ENCODE measurements around the gene PIK3AP1. TPM values are rescaled to one million over a fixed set of nuclear protein-coding genes. Genes with fewer than 3 reads are reported as not detected.

The PIK3AP1 gene
- total and polyA plus RNA-seq, 2 of the 13 experiments (the other 11 are each of a cell fraction or from before 2014, with no cell fraction given): 3.6 to 13.8 TPM

- Histone ChIP-seq H3K36me3 (replicated peaks in 1 of 2; ENCODE audit: control insufficient read depth in 1 of 2, insufficient read depth in 2 of 2, low read length in 2 of 2) (no peaks in the 10 kb centered on the region; a peak in 1 of 5 replicates), H4K20me1 (ENCODE audit: insufficient read depth, low read length) (no peaks in the 10 kb centered on the region), H3K4me3 (replicated peaks in 1 of 3; ENCODE audit: insufficient read depth in 1 of 3, low read depth in 2 of 3, low read length in 3 of 3) (no peak overlapping the region), H2AFZ (ENCODE audit: low read length) (no peak overlapping the region), H3K9ac (ENCODE audit: insufficient read depth, low read depth, low read length) (no peak overlapping the region), H3K4me2 (ENCODE audit: low read depth, low read length) (no peak overlapping the region), H3K4me1 (ENCODE audit: insufficient read depth, low read length) (peaks cover 39% of the 10 kb centered on the region), H3K79me2 (ENCODE audit: insufficient read depth, low read length) (no peaks in the 10 kb centered on the region), H3K27ac (ENCODE audit: extremely low read length, insufficient read depth, low read length) (no peak overlapping the region), H3K27me3 (ENCODE audit: control insufficient read depth in 1 of 2, insufficient read depth in 2 of 2, low read length in 2 of 2) (no peaks in the 10 kb centered on the region), H3K9me3 (ENCODE audit: low read length) (no peaks in the 10 kb centered on the region)
- ATAC-seq (no peak), DNase-seq (ENCODE audit: low spot score) (no peak), FAIRE-seq (no peak)
- intact Hi-C loops (cut with micrococcal nuclease; ENCODE audit: unreplicated experiment): no loop called here
- ChIA-PET CTCF (ENCODE audit: low intra/inter-chr PET ratio, low total read pairs) (no interaction called here), POLR2A (no interaction called here)
- WGBS (ENCODE audit: low lambda C conversion rate): 75% methylated on average over 9 of the region's 9 CpGs
- in situ Hi-C loops (cut with HindIII; ENCODE audit: extremely low pct_ligation_motif_present, low pct_unique_long_range_greater_than_20kb): no loop called here
- TF ChIP-seq ZNF557 (CRISPR knock-in tag; IDR thresholded peaks at IDR 0.05) (no peak), ZNF468 (CRISPR knock-in tag; IDR thresholded peaks at IDR 0.05) (no peak), ZEB1 (IDR thresholded peaks at IDR 0.05; ENCODE audit: insufficient replicate concordance, low read depth) (no peak), ZKSCAN8 (CRISPR knock-in tag; IDR thresholded peaks at IDR 0.05; ENCODE audit: borderline replicate concordance) (no peak), FOXP4 (CRISPR knock-in tag; IDR thresholded peaks at IDR 0.05) (no peak), ATF6 (CRISPR knock-in tag; conservative IDR thresholded peaks at IDR 0.05) (no peak)
- BruUV-seq (replicated peaks): no TSS peak
These were observed 63.5 kb downstream of the PIK3AP1 start for GRCh38 chr10:96656839-96657238.
